ENCODE measurements around the gene SYMPK.

The SYMPK gene

DNA sequence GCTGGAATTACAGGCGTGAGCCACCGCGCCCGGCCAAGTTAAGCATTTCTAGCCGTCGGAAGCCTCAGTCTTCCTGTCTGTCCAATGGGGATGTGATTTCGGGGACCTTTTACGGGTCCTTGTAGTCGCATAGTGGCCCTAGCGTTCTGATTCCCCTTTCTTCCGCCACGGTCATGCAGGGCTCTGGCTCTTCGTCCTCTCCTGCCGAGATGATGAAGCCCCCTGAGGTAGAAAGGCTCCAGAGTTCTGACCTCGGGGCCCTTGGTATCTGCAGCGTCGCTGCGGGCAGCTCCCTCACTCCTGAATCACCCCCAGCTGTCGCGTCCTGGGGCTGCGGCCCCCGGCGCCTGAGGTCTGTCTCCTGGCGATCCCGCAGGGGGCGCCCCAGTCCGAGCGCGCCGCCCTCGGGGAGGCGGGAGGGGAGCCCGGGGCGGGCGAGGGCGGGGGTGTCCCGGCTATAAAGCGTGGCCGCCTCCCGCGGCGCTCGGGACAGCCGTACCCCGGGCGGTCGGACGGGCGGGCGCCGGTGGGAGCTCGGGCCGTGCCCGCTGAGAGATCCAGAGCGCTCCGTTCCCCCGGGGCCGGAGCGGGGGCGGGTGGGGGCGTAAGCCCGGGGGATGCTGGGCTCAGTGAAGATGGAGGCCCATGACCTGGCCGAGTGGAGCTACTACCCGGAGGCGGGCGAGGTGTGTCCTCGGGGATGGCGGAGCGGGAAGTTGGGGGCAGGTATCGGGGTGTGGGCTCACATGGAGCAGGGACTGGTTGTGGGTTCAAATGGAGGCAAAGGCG is 1.1 kb upstream of the SYMPK start, which contains the start of gene FOXA3:
Gene FOXA3 (plus strand): TSS at position 487 of the 789 bp plus-strand sequence. CDS start 131 bp downstream, at position 618.
- peak within 1 kb of the TSS; percentile 62 for H3K4me2 ChIP-seq (ENCODE audit: low read length)
- no peaks in the 10 kb centered on the region; the same call in 1 of the 2 replicates for H3F3A ChIP-seq (ENCODE audit: control insufficient read depth, insufficient read depth)
- peaks cover 27% of the 10 kb centered on the region for H3K36me3 ChIP-seq (ENCODE audit: control insufficient read depth, low read length)
- H3K4me3 ChIP-seq (ENCODE audit: low read length): peak within 1 kb of the TSS; percentile 90
- H3K27me3 ChIP-seq (ENCODE audit: control insufficient read depth, low read length): peaks cover 31% of the 10 kb centered on the region
- H3K79me2 ChIP-seq (ENCODE audit: control insufficient read depth, low read length): peaks cover 39% of the 10 kb centered on the region
- H3K27ac ChIP-seq (ENCODE audit: low read depth, low read length): no peak within 1 kb of the TSS
- no peaks in the 10 kb centered on the region for H4K20me1 ChIP-seq (ENCODE audit: control insufficient read depth, insufficient read depth, low read depth, low read length)
- H3K4me1 ChIP-seq (ENCODE audit: control insufficient read depth, low read length): peaks cover 25% of the 10 kb centered on the region
- no peaks in the 10 kb centered on the region for H3K9me2 ChIP-seq (replicated peaks; ENCODE audit: control insufficient read depth, low read length)
- H3K9me3 ChIP-seq (ENCODE audit: control insufficient read depth, insufficient read depth, low read length): no peaks in the 10 kb centered on the region
- no peak for TF ChIP-seq EZH2phosphoT487 (IDR thresholded peaks at IDR 0.05; ENCODE audit: borderline replicate concordance, low read length)
- TF ChIP-seq, protein P1, sequence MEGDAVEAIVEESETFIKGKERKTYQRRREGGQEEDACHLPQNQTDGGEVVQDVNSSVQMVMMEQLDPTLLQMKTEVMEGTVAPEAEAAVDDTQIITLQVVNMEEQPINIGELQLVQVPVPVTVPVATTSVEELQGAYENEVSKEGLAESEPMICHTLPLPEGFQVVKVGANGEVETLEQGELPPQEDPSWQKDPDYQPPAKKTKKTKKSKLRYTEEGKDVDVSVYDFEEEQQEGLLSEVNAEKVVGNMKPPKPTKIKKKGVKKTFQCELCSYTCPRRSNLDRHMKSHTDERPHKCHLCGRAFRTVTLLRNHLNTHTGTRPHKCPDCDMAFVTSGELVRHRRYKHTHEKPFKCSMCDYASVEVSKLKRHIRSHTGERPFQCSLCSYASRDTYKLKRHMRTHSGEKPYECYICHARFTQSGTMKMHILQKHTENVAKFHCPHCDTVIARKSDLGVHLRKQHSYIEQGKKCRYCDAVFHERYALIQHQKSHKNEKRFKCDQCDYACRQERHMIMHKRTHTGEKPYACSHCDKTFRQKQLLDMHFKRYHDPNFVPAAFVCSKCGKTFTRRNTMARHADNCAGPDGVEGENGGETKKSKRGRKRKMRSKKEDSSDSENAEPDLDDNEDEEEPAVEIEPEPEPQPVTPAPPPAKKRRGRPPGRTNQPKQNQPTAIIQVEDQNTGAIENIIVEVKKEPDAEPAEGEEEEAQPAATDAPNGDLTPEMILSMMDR (IDR thresholded peaks at IDR 0.05; ENCODE audit: low read depth, low read length, poor library complexity, severe bottlenecking): peak; percentile 60

DNA sequence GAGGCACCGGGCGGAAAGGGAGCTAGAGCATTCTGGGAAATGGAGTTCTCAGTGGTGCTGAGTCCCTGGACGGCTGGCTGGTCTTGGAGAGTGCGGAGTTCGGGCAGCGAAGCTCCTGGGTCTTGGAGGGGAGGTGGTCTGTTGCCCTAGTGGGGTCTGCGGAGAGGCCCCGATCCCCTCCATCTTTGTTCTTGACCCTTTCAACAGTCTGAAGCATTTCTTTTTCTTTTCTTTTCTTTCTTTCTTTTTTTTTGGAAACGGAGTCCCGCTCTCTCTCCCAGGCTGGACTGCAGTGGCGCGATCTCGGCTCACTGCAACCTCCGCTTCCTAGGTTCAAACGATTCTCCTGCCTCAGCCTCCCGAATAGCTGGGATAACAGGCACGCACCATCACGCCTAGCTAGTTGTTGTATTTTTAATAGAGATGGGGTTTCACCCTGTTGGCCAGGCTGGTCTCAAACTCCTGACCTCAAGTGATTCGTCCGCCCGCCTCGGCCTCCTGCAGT is 440 bp upstream of the SYMPK start:
- H3F3A ChIP-seq (ENCODE audit: control insufficient read depth, insufficient read depth): no peaks in the 10 kb centered on the region; the same call in 1 of the 2 replicates
- peaks cover 31% of the 10 kb centered on the region for H3K27me3 ChIP-seq (ENCODE audit: control insufficient read depth, low read length)
- H3K4me3 ChIP-seq (ENCODE audit: low read length): peak overlapping the region; percentile 90
- H3K27ac ChIP-seq (ENCODE audit: low read depth, low read length): no peak overlapping the region
- H3K4me1 ChIP-seq (ENCODE audit: control insufficient read depth, low read length): peaks cover 25% of the 10 kb centered on the region
- H4K20me1 ChIP-seq (ENCODE audit: control insufficient read depth, insufficient read depth, low read depth, low read length): no peaks in the 10 kb centered on the region
- H3K79me2 ChIP-seq (ENCODE audit: control insufficient read depth, low read length): peaks cover 45% of the 10 kb centered on the region
- H3K36me3 ChIP-seq (ENCODE audit: control insufficient read depth, low read length): peaks cover 31% of the 10 kb centered on the region
- H3K9me2 ChIP-seq (replicated peaks; ENCODE audit: control insufficient read depth, low read length): no peaks in the 10 kb centered on the region
- TF ChIP-seq, protein P1 (IDR thresholded peaks at IDR 0.05; ENCODE audit: low read depth, low read length, poor library complexity, severe bottlenecking): no peak
- no peak for TF ChIP-seq EZH2phosphoT487 (IDR thresholded peaks at IDR 0.05; ENCODE audit: borderline replicate concordance, low read length)
- no peaks in the 10 kb centered on the region for H3K9me3 ChIP-seq (ENCODE audit: control insufficient read depth, insufficient read depth, low read length)
- peak overlapping the region; percentile 62 for H3K4me2 ChIP-seq (ENCODE audit: low read length)

DNA sequence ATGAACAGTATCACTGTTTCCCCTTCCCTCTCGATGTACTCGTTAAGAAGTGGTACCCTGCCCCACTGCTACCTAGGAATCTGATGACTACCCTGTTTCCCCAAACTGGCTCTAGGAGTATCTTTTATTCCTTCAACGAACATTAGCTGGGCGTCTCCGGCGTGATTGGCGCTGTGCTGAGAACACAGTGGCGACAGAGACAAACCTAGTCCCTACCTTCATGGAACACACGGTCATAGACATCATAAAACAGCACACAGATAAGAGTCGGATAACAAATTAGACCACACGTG is 730 bp downstream of the SYMPK start:
- Histone ChIP-seq H3K9me2 (replicated peaks; ENCODE audit: control insufficient read depth, low read length) (no peaks in the 10 kb centered on the region), H3K9me3 (ENCODE audit: control insufficient read depth, insufficient read depth, low read length) (no peaks in the 10 kb centered on the region), H3K36me3 (ENCODE audit: control insufficient read depth, low read length) (peaks cover 34% of the 10 kb centered on the region), H3K4me2 (ENCODE audit: low read length) (peak overlapping the region; percentile 87), H3K27me3 (ENCODE audit: control insufficient read depth, low read length) (peaks cover 31% of the 10 kb centered on the region), H3K4me1 (ENCODE audit: control insufficient read depth, low read length) (peaks cover 25% of the 10 kb centered on the region), H3K4me3 (ENCODE audit: low read length) (peak overlapping the region; percentile 90), H3K27ac (ENCODE audit: low read depth, low read length) (peak overlapping the region; percentile 73), H3F3A (ENCODE audit: control insufficient read depth, insufficient read depth) (no peaks in the 10 kb centered on the region; the same call in 1 of the 2 replicates), H4K20me1 (ENCODE audit: control insufficient read depth, insufficient read depth, low read depth, low read length) (no peaks in the 10 kb centered on the region), H3K79me2 (ENCODE audit: control insufficient read depth, low read length) (peaks cover 52% of the 10 kb centered on the region)
- no peak for TF ChIP-seq EZH2phosphoT487 (IDR thresholded peaks at IDR 0.05; ENCODE audit: borderline replicate concordance, low read length)
- TF ChIP-seq, protein P1 (IDR thresholded peaks at IDR 0.05; ENCODE audit: low read depth, low read length, poor library complexity, severe bottlenecking): no peak

All from DOHH2 (cell line).